NCI-H1930 (cell line): ENCODE results near the gene HS6ST3.
"Not testable (repeated sequence)": the region's sequence is repeated elsewhere in the genome, so short reads cannot be mapped to it uniquely, and the experiment has no call there.

Source experiments
- DNase-seq, 2 experiments: peaks; one replicate each; lab custom pipeline; 2025; lab: John Stamatoyannopoulos, UW

The HS6ST3 gene

GRCh38 chr13:96089749-96090239 is at the start of gene HS6ST3:
HS6ST3 (plus strand) TSS chr13:96090107.
- DNase-seq = peak; percentile 46 to 54

- DNase-seq = no peak
Measured at GRCh38 chr13:96041326-96042110, 48.4 kb upstream of the HS6ST3 start.

- no peak for DNase-seq
Measured at GRCh38 chr13:96044238-96044637, 45.7 kb upstream of the HS6ST3 start.

- not testable (repeated sequence) for DNase-seq
Measured at GRCh38 chr13:96046449-96047126, 43.3 kb upstream of the HS6ST3 start.

- not testable (repeated sequence) for DNase-seq
Measured at GRCh38 chr13:96050955-96051354, 39.0 kb upstream of the HS6ST3 start.

- not testable (repeated sequence) for DNase-seq
Measured at GRCh38 chr13:96051491-96051890, 38.4 kb upstream of the HS6ST3 start.

- not testable (repeated sequence) for DNase-seq
Measured at GRCh38 chr13:96051946-96052345, 38.0 kb upstream of the HS6ST3 start.

GRCh38 chr13:96052656-96053002 is 37.3 kb upstream of the HS6ST3 start:
- DNase-seq = peak; percentile 2 to 16

- DNase-seq = peak; percentile 91 to 97
Measured at GRCh38 chr13:96053003-96053703, 36.8 kb upstream of the HS6ST3 start, which contains the start of gene UGGT2. UGGT2 (minus strand) TSS chr13:96053401; CDS start chr13:96053312, 89 bp downstream.

GRCh38 chr13:96065849-96066248 is 24.1 kb upstream of the HS6ST3 start:
- DNase-seq = no peak

- no peak for DNase-seq
Measured at GRCh38 chr13:96068729-96069128, 21.2 kb upstream of the HS6ST3 start.

GRCh38 chr13:96071504-96071903 is 18.4 kb upstream of the HS6ST3 start:
- no peak for DNase-seq

- DNase-seq = no peak
Measured at GRCh38 chr13:96072392-96072791, 17.5 kb upstream of the HS6ST3 start.

- DNase-seq = no peak
Measured at GRCh38 chr13:96075953-96076543, 13.9 kb upstream of the HS6ST3 start.

- no peak for DNase-seq
Measured at GRCh38 chr13:96080676-96081075, 9.2 kb upstream of the HS6ST3 start.

- no peak for DNase-seq
Measured at GRCh38 chr13:96081888-96082287, 8.0 kb upstream of the HS6ST3 start.

- DNase-seq = no peak
Measured at GRCh38 chr13:96082640-96083039, 7.3 kb upstream of the HS6ST3 start.

- no peak for DNase-seq
Measured at GRCh38 chr13:96086736-96087135, 3.2 kb upstream of the HS6ST3 start.

- no peak for DNase-seq
Measured at GRCh38 chr13:96089139-96089538, 768 bp upstream of the HS6ST3 start.

- DNase-seq = no peak
Measured at GRCh38 chr13:96090240-96091101, 564 bp downstream of the HS6ST3 start.
